ENCODE results near the gene AFAP1L1. TPM values are rescaled to one million over a fixed set of nuclear protein-coding genes. Genes with fewer than 3 reads are reported as not detected.

The AFAP1L1 gene
- total and polyA plus RNA-seq, 2 donors (not counting 3 experiments of a cell fraction or from before 2014, with no cell fraction given): 7.9 to 73.2 TPM

- Histone ChIP-seq H3K79me2 (ENCODE audit: control insufficient read depth, insufficient read depth, low read length) (no peaks in the 10 kb centered on the region), H4K20me1 (replicated peaks; ENCODE audit: control insufficient read depth, extremely low read depth, insufficient read depth, low read length) (no peaks in the 10 kb centered on the region), H3K9ac (replicated peaks; ENCODE audit: extremely low read depth, insufficient read depth, low read length) (no peak overlapping the region), H2AFZ (ENCODE audit: low read depth, low read length) (no peak overlapping the region), H3K4me3 (replicated peaks in 1 of 3; ENCODE audit: insufficient read depth in 1 of 3, low read depth in 1 of 3, low read length in 3 of 3) (no peak overlapping the region), H3K9me1 (replicated peaks; ENCODE audit: control insufficient read depth, extremely low read depth, insufficient read depth, low read length) (no peaks in the 10 kb centered on the region), H3K36me3 (ENCODE audit: control insufficient read depth in 2 of 2, extremely low read depth in 1 of 2, insufficient read depth in 2 of 2, low read length in 2 of 2) (no peaks in the 10 kb centered on the region), H3K27me3 (ENCODE audit: control insufficient read depth in 2 of 2, insufficient read depth in 2 of 2, low read length in 2 of 2) (no peaks in the 10 kb centered on the region), H3K4me1 (ENCODE audit: control insufficient read depth, extremely low read depth, insufficient read depth, low read length) (peaks cover 18% of the 10 kb centered on the region), H3K9me3 (replicated peaks; ENCODE audit: control insufficient read depth, insufficient read depth, low read length) (no peaks in the 10 kb centered on the region), H3K4me2 (ENCODE audit: insufficient read depth, low read length) (no peak overlapping the region), H3K27ac (ENCODE audit: insufficient read depth, low read depth, low read length) (no peak overlapping the region)
- DNase-seq (ENCODE audit: low read depth, low spot score) (no peak), FAIRE-seq (no peak)
- no peak for TF ChIP-seq EZH2 (IDR thresholded peaks at IDR 0.05; ENCODE audit: borderline replicate concordance, low read depth, low read length, severe bottlenecking)
- TF ChIP-seq MYC (IDR thresholded peaks at IDR 0.05; ENCODE audit: low read depth, low read length): no peak
- ChIA-PET POLR2A (no interaction called here), CTCF (no interaction called here)
- intact Hi-C loops (cut with micrococcal nuclease) (no loop called here), dilution Hi-C loops (cut with MboI; ENCODE audit: extremely low pct_ligation_motif_present, low sequenced_read_pairs) (no loop called here)
- BruUV-seq (replicated peaks): no TSS peak
Observed at GRCh38 chr5:149303210-149303609, 31.6 kb downstream of the AFAP1L1 start.

GRCh38 chr5:149304195-149305078, 32.8 kb downstream of the AFAP1L1 start:
- Histone ChIP-seq H2AFZ (ENCODE audit: low read depth, low read length) (no peak overlapping the region), H3K36me3 (ENCODE audit: control insufficient read depth in 2 of 2, extremely low read depth in 1 of 2, insufficient read depth in 2 of 2, low read length in 2 of 2) (no peaks in the 10 kb centered on the region), H3K9me1 (replicated peaks; ENCODE audit: control insufficient read depth, extremely low read depth, insufficient read depth, low read length) (no peaks in the 10 kb centered on the region), H3K9ac (replicated peaks; ENCODE audit: extremely low read depth, insufficient read depth, low read length) (no peak overlapping the region), H3K9me3 (replicated peaks; ENCODE audit: control insufficient read depth, insufficient read depth, low read length) (no peaks in the 10 kb centered on the region), H3K27me3 (ENCODE audit: control insufficient read depth in 2 of 2, insufficient read depth in 2 of 2, low read length in 2 of 2) (no peaks in the 10 kb centered on the region), H4K20me1 (replicated peaks; ENCODE audit: control insufficient read depth, extremely low read depth, insufficient read depth, low read length) (no peaks in the 10 kb centered on the region), H3K4me2 (ENCODE audit: insufficient read depth, low read length) (no peak overlapping the region), H3K4me1 (ENCODE audit: control insufficient read depth, extremely low read depth, insufficient read depth, low read length) (peaks cover 6% of the 10 kb centered on the region), H3K79me2 (ENCODE audit: control insufficient read depth, insufficient read depth, low read length) (no peaks in the 10 kb centered on the region), H3K4me3 (replicated peaks in 1 of 3; ENCODE audit: insufficient read depth in 1 of 3, low read depth in 1 of 3, low read length in 3 of 3) (no peak overlapping the region), H3K27ac (ENCODE audit: insufficient read depth, low read depth, low read length) (no peak overlapping the region)
- BruUV-seq (replicated peaks): no TSS peak
- intact Hi-C loops (cut with micrococcal nuclease) (no loop called here), dilution Hi-C loops (cut with MboI; ENCODE audit: extremely low pct_ligation_motif_present, low sequenced_read_pairs) (no loop called here)
- ChIA-PET POLR2A (no interaction called here), CTCF (interaction anchor here (1.0 to 1.2 kb wide), 2 partner anchors 9 to 39 kb away, joined by 3 read pairs; no protein-coding TSS in a partner anchor)
- DNase-seq (ENCODE audit: low read depth, low spot score) (no peak), FAIRE-seq (no peak)
- TF ChIP-seq MAX (IDR thresholded peaks at IDR 0.05; ENCODE audit: insufficient read depth, insufficient read length): no peak
- TF ChIP-seq MYC (IDR thresholded peaks at IDR 0.05; ENCODE audit: low read depth, low read length): no peak
- no peak for TF ChIP-seq EZH2 (IDR thresholded peaks at IDR 0.05; ENCODE audit: borderline replicate concordance, low read depth, low read length, severe bottlenecking)
- TF ChIP-seq GATA2 (IDR thresholded peaks at IDR 0.05; ENCODE audit: insufficient read depth, insufficient read length, low read depth, low read length): no peak
- no peak for TF ChIP-seq FOS (IDR thresholded peaks at IDR 0.05; ENCODE audit: borderline replicate concordance, insufficient read depth, low read length)
- TF ChIP-seq POLR2AphosphoS5 (IDR thresholded peaks at IDR 0.05; ENCODE audit: insufficient read depth, low read depth, low read length): no peak
